GM18498 (cell line): ENCODE results near the gene DNAJC2.

ENCODE experiments used
- ATAC-seq: cut with Tn5 transposase; IDR thresholded peaks from one replicate; pipeline ENCODE4 v1.9.1; 2021; ENCODE audit warnings: mild to moderate bottlenecking, moderate library complexity; ENCODE audit not compliant: unreplicated experiment

DNAJC2 gene

GRCh38 chr7:103344453-103345149, at the start of gene DNAJC2:
TSS of gene DNAJC2 (minus strand) at chr7:103344767. CDS start at chr7:103344622, 145 bp downstream.
- ATAC-seq: peak; percentile 81

- no peak for ATAC-seq
Observed at GRCh38 chr7:103391976-103392375, 47.4 kb upstream of the DNAJC2 start.

- ATAC-seq: no peak
Observed at GRCh38 chr7:103391150-103391549, 46.6 kb upstream of the DNAJC2 start.

GRCh38 chr7:103389263-103389662, 44.7 kb upstream of the DNAJC2 start:
- no peak for ATAC-seq

GRCh38 chr7:103388469-103389140, 44.0 kb upstream of the DNAJC2 start:
- ATAC-seq: no peak

GRCh38 chr7:103387242-103387641, 42.7 kb upstream of the DNAJC2 start:
- no peak for ATAC-seq

DNA sequence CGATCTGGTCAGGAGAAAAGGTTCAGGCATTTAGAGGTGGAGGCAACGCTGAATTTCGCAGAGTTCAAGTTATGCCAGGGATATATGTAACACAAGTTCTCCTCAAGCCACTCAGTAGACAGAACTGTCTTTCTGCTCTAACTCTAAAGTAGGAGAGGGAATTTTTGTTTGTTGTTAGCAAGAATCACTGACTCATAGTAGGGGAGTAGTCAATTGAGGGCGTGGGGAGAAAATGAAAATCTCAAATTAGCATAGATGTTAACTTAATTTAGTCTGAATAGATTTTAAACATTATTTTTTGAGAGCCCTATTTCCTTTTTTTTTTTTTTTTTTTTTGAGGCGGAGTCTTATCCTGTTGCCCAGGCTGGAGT, 37.5 kb upstream of the DNAJC2 start:
- no peak for ATAC-seq

- no peak for ATAC-seq
Observed at GRCh38 chr7:103381280-103382031, 36.9 kb upstream of the DNAJC2 start.

- no peak for ATAC-seq
Observed at GRCh38 chr7:103380395-103381191, 36.0 kb upstream of the DNAJC2 start.

DNA sequence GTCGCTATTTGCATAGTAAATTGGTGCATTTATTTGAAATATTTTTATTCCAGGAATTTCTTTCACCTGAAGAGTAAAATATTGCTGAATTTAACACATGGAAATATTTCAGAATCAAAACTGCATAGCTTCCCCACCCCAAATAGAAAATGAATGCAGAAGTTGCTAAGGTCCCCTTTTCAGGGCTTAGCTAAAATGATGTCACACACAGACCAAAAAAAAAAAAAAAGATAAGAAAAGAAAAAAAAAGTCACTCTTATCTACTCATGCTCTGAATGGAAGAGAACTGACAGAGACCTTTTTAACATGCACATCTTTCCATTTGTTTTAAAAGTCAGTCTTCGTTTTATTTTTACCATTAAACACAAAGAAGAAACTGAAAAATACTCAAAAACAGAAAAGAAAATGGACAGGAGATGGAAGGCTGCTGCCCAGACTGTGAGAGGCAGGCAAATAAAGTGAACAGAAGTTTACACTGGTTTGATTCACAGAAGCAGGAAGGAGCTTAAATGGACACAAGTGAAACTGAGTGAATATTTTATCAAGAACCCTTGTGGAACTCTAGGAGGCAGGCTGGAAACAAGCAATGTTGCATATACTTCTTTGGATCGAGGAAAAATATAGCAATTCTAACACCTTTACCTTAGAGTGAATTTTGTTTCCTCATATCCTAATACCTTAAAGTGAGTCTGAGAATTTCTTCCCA, 34.9 kb upstream of the DNAJC2 start:
- no peak for ATAC-seq

DNA sequence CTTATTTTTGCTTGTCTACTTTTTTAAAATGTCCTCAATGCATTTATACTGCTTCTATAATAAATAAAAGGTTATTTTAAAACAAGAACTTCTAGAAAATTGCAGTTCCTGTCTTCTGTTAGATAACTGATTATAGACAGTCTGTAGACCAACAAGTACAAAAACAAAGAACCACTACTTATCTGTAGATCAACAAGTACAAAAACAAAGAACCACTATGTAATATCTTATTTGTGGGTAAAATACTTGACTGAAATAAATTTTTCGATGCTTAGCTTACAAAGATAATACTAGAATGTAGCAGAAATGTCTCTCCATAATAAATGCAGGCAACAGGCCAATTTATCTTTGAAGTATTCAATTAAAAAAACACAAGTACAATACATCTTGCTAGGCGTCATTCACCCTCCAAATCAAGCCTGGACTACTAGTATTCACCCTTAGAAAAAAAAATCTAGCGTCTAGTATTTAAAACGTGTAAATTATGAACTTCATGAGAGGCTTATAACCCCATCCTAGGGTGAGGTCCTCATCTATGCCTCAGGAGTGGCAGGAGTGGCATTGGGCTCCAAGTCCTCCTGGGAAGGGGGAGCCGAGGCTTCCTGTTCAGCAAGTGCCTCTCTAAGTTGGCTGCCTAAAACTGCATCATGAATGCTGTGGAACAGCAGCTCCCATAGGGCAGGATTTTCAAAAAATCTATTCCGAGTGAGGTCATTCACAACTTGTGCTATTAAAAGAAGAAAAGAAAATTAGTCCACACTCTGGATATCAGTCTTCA, 29.5 kb upstream of the DNAJC2 start:
- no peak for ATAC-seq

DNA sequence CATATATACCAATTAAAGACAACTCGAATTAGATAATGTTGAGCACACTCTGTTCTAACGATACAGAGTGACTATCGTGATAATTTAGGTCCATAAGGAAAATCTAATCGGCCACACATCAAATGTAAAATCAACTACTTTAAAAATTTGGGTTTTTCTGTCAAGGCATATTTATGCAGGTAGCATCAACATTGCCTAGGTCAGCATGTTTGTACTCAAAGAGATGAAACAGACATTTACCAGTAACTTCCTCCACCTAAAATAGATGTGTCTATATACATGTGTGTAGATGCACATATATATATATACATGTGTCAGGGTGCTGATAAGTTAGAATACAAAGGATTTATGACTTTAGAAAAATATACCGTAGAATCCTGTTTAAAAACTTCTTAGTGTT, 24.9 kb upstream of the DNAJC2 start:
- no peak for ATAC-seq

GRCh38 chr7:103349805-103350204, 5.2 kb upstream of the DNAJC2 start:
- no peak for ATAC-seq

DNA sequence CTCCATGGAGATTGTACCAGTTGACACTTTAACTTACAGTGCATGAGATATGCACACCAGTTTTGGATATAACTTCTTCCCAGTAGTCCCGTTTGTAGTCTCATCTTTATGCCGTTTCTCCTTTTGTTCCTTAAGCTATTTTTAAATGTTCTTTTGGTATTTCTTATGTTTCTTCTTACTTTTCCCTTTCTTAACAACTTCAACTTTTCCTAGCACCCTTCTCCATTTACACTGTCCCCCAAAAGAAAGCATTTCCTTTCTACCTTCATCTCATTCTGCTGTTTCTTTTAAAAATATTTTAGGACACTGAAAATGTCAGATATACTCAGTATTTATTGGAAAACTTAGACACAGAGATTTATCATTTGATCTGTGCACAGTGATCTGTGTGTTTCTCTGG, 4.4 kb upstream of the DNAJC2 start:
- no peak for ATAC-seq

GRCh38 chr7:103348452-103348851, 3.9 kb upstream of the DNAJC2 start:
- no peak for ATAC-seq

GRCh38 chr7:103347507-103348267, 3.1 kb upstream of the DNAJC2 start, which contains the start of gene PSMC2:
TSS of gene PSMC2 (plus strand) at chr7:103347643. CDS start at chr7:103347712, 69 bp downstream.
- ATAC-seq: peak; percentile 64

DNA sequence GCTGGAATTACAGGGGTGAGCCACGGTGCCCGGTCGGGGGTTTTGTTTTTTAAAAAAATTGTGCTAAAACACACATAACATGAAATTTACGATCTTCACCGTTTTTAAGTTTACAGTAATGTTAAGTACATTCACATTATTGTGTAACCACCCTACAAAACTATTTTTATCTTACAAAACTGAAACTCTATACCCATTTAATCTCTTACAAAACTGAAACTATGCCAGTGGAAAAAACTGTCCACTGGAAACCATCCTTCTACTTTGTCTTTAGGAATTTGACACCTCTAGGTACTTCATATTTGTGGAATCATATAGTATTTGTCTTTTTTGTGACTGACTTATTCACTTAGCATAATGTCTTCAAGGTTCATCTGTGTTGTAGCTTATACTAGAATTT, 1.8 kb upstream of the DNAJC2 start:
- ATAC-seq: no peak

DNA sequence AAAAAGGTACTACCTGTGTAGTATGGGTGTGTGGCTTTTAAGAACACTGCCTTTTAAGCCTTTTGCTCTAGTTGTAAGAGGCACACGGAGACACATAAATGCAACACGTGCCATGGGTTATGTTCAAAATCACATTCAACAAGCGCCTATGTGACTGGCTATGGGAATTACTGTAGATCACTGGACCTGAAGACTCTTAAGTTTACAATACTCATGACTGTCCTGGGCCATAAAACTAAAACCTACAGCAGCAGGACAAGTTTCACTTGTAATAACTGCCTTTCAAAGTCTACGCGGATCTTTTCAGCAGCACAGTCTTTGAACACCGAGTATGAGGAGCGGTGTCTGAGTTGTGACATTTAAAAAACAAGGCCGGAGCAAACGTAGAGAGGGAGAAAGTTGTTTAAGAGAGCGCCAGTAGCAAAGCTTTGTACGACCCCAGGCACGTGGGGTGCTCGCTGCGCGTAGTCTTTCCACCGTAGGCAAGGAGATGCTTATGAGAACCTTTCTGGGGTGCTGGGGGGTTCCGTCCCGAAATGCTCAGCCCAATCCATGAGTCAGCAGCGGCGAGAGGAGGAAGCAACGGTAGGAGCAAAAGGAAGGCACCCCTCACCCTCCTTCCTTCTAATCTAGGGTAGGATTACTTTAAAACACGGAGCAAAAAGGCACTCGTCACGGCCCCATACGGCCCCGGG, 662 bp downstream of the DNAJC2 start:
- ATAC-seq: peak; percentile 11
